GM12872 (cell line): ENCODE measurements around the gene GLTPD2.

Experiments used
- TF ChIP-seq, protein P1 (sequence below): IDR thresholded peaks from 3 replicates; pipeline ENCODE4 v1.5.1; 2011; ENCODE audit warnings: low read depth, mild to moderate bottlenecking, low read length, moderate library complexity; ENCODE audit not compliant: insufficient read depth

GLTPD2 gene

DNA sequence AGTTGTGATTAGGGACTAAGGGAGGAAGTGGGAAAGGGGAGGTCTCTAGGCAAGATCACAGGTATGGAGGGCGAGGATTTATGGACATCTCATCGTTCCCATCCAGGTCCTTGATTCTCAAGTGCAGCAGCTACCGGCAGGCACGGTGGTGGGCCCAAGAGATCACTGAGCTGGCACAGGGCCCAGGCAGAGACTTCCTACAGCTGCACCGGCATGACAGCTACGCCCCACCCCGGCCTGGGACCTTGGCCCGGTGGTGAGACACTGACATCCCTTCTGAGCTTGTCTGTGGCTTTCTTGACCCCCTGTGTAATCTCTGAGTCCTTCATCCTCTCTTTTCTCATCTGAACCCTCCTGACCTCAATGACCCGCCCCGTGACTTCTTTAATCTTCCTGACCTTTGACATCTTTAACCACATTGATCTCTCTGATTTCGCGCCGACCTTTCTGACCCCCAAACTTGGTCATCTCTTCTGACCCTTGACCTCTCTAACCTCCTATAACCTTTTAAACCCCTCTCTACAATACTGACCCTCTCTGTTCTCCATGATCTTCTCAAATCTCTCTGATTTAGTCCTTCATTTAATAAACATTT is 22.0 kb downstream of the GLTPD2 start:
- TF ChIP-seq, protein P1, sequence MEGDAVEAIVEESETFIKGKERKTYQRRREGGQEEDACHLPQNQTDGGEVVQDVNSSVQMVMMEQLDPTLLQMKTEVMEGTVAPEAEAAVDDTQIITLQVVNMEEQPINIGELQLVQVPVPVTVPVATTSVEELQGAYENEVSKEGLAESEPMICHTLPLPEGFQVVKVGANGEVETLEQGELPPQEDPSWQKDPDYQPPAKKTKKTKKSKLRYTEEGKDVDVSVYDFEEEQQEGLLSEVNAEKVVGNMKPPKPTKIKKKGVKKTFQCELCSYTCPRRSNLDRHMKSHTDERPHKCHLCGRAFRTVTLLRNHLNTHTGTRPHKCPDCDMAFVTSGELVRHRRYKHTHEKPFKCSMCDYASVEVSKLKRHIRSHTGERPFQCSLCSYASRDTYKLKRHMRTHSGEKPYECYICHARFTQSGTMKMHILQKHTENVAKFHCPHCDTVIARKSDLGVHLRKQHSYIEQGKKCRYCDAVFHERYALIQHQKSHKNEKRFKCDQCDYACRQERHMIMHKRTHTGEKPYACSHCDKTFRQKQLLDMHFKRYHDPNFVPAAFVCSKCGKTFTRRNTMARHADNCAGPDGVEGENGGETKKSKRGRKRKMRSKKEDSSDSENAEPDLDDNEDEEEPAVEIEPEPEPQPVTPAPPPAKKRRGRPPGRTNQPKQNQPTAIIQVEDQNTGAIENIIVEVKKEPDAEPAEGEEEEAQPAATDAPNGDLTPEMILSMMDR, result no peak

DNA sequence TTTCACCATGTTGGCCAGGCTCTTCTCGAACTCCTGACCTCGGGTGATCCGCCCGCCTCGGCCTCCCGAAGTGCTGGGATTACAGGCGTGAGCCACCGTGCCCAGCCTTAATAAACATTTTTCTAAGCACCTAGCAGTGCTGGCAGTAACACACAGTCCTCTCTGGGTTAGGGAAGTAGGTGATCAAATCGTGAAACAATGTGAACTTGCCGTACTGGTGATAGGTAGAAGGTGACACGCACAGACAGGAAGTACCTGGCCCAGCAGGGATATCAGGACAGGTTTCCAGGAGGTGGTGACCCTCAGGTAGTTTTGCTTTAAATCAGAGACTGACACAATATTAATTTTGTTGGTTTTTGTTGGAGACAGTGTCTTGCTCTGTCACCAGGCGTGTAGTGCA is 22.7 kb downstream of the GLTPD2 start:
- TF ChIP-seq, protein P1, result no peak

GRCh38 chr17:4812690-4813089 is 23.9 kb downstream of the GLTPD2 start:
- TF ChIP-seq, protein P1, result no peak

GRCh38 chr17:4815043-4815675 is 26.4 kb downstream of the GLTPD2 start:
- TF ChIP-seq, protein P1, result peak; percentile 20; the same call in 1 of the 3 replicates

- TF ChIP-seq, protein P1, result no peak
These were observed 28.1 kb downstream of the GLTPD2 start for GRCh38 chr17:4816826-4817225.

GRCh38 chr17:4818276-4818675 is 29.5 kb downstream of the GLTPD2 start:
- TF ChIP-seq, protein P1, result no peak

DNA sequence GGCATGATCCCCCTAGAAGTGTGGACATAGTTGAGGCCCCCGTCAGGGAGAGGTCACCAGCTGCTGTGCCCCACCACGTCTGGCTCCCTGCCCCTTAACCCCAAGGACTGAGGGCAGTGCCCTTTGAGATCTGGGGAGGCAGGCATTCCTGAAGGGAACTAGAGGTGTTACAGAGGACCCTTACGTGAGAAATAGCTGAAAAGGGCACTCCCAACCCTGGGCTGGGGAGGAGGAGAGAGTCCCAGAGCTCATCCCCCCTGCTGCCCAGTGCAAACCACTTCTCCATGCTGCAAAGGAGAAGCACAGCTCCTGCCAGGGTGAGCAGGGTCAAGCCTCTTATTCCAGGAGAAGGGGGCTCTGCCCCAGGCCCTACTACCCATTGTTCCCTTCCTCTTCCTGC is 34.1 kb downstream of the GLTPD2 start:
- TF ChIP-seq, protein P1, result no peak
